HepG2 (cell line): ENCODE data around the gene API5. TPM values are rescaled to one million over a fixed set of nuclear protein-coding genes. Genes with fewer than 3 reads are reported as not detected.
A peak's percentile ranks its signal among the peaks of the same experiment; 100 is the strongest.

ENCODE experiments used
- ATAD3A ChIP-seq: sonication (generic); formaldehyde crosslinking; IDR thresholded peaks from 2 replicates; pipeline ENCODE4 v1.4.0; 2020; ENCODE audit warnings: missing genetic modification reagents
- CSRNP1 ChIP-seq: sonication (generic); formaldehyde crosslinking; IDR thresholded peaks from 2 replicates; pipeline ENCODE4 v1.8.1; 2023; ENCODE audit warnings: mild to moderate bottlenecking, missing genetic modification reagents
- ELF3 ChIP-seq: IDR thresholded peaks from 2 replicates; pipeline ENCODE4 v1.6.1; 2016; ENCODE audit warnings: missing genetic modification reagents, missing compliant biosample characterization
- ETV6 ChIP-seq: sonication (generic); formaldehyde crosslinking; conservative IDR thresholded peaks from 2 replicates; pipeline ENCODE4 v1.4.0; 2020; ENCODE audit warnings: missing genetic modification reagents
- FLYWCH1 ChIP-seq: sonication (generic); formaldehyde crosslinking; IDR thresholded peaks from 2 replicates; pipeline ENCODE4 v1.8.1; 2023; ENCODE audit warnings: mild to moderate bottlenecking, missing genetic modification reagents
- FOSL1 ChIP-seq: sonication (generic); formaldehyde crosslinking; IDR thresholded peaks from 2 replicates; pipeline ENCODE4 v1.9.0; 2021; ENCODE audit warnings: missing genetic modification reagents, borderline replicate concordance
- HIVEP1 ChIP-seq: sonication (generic); formaldehyde crosslinking; IDR thresholded peaks from 2 replicates; pipeline ENCODE4 v1.4.0; 2020; ENCODE audit warnings: mild to moderate bottlenecking, missing genetic modification reagents
- HOXD1 ChIP-seq: sonication (generic); formaldehyde crosslinking; IDR thresholded peaks from 2 replicates; pipeline ENCODE4 v1.5.0; 2020; ENCODE audit warnings: missing genetic modification reagents
- IKZF1 ChIP-seq: fragments of 450-650 bp; IDR thresholded peaks from 2 replicates; pipeline ENCODE4 v1.7.1; 2016
- KDM1A ChIP-seq: IDR thresholded peaks from 2 replicates; pipeline ENCODE4 v1.6.1; 2016; ENCODE audit warnings: missing compliant biosample characterization
- KDM5B ChIP-seq: sonication (generic); formaldehyde crosslinking; IDR thresholded peaks from 2 replicates; pipeline ENCODE4 v1.4.0; 2020; ENCODE audit warnings: missing genetic modification reagents, mild to moderate bottlenecking, borderline replicate concordance
- MAFG ChIP-seq: sonication (generic); formaldehyde crosslinking; IDR thresholded peaks from 2 replicates; pipeline ENCODE4 v1.5.1; 2020; ENCODE audit warnings: mild to moderate bottlenecking, missing genetic modification reagents
- MTA3 ChIP-seq: sonication (generic); formaldehyde crosslinking; IDR thresholded peaks from 2 replicates; pipeline ENCODE4 v1.4.0; 2020; ENCODE audit warnings: missing genetic modification reagents
- NR2C2 ChIP-seq: sonication (generic); formaldehyde crosslinking; IDR thresholded peaks from 2 replicates; pipeline ENCODE4 v1.4.0; 2020; ENCODE audit warnings: missing genetic modification reagents, mild to moderate bottlenecking, moderate library complexity, borderline replicate concordance
- PAXIP1 ChIP-seq: sonication (generic); formaldehyde crosslinking; conservative IDR thresholded peaks from 2 replicates; pipeline ENCODE4 v1.4.0; 2020; ENCODE audit warnings: mild to moderate bottlenecking, missing genetic modification reagents, moderate library complexity
- ZBTB33 ChIP-seq: sonication (generic); formaldehyde crosslinking; IDR thresholded peaks from 2 replicates; pipeline ENCODE4 v1.4.0; 2020; ENCODE audit warnings: missing genetic modification reagents
- ZBTB37 ChIP-seq: sonication (generic); formaldehyde crosslinking; IDR thresholded peaks from 2 replicates; pipeline ENCODE4 v1.4.0; 2020; ENCODE audit warnings: mild to moderate bottlenecking, missing genetic modification reagents
- ZGPAT ChIP-seq: IDR thresholded peaks from 2 replicates; pipeline ENCODE4 v1.6.1; 2016; ENCODE audit warnings: mild to moderate bottlenecking
- ZKSCAN1 ChIP-seq: fragments of 150-350 bp; IDR thresholded peaks from 2 replicates; pipeline ENCODE4 v1.6.1; 2014; ENCODE audit warnings: low read length
- ZNF296 ChIP-seq: sonication (generic); formaldehyde crosslinking; conservative IDR thresholded peaks from 2 replicates; pipeline ENCODE4 v1.5.0; 2020; ENCODE audit warnings: mild to moderate bottlenecking, missing genetic modification reagents
- ZNF441 ChIP-seq: sonication (generic); formaldehyde crosslinking; IDR thresholded peaks from 2 replicates; pipeline ENCODE4 v1.7.0; 2021; ENCODE audit warnings: missing genetic modification reagents, borderline replicate concordance
- ZNF672 ChIP-seq: sonication (generic); formaldehyde crosslinking; IDR thresholded peaks from 2 replicates; pipeline ENCODE4 v1.8.1; 2022; ENCODE audit warnings: missing genetic modification reagents
- polyA plus RNA-seq, 8 experiments: library from polyadenylated mRNA; depleted of rRNA in 3 of 8; stranded (reverse) in 7 of 8; unstranded in 1 of 8; fragments of >200 nt; fragmentation: Illumina TruSeq in 4 of 8; extraction: Trizol in 4 of 8; gene quantifications; 2 replicates each; pipeline versions ENCODE4 v1.2.1 to v1.2.3, GENCODE V29; 2011 to 2016; ENCODE audit warnings: low read depth in 4 of 8, missing spikeins in 1 of 8, mixed read lengths in 1 of 8; ENCODE audit not compliant: insufficient read depth in 1 of 8
- total RNA-seq, 5 experiments: library from RNA; depleted of rRNA; stranded (reverse); fragments of >200 nt; fragmentation: Illumina TruSeq; extraction: Trizol; gene quantifications; 2 replicates each; pipeline ENCODE4 v1.2.3, GENCODE V29; 2016; ENCODE audit warnings: low read depth in 1 of 5

Gene API5
- total and polyA plus RNA-seq, 2 of the 13 experiments (the other 11 are each of a cell fraction or from before 2014, with no cell fraction given), result 21.6 to 59.0 TPM

GRCh38 chr11:43358801-43359421 is 47.1 kb downstream of the API5 start, which contains the start of gene TTC17 (continued):
- TF ChIP-seq ZBTB33 (CRISPR knock-in tag), result no peak
- TF ChIP-seq MTA3, result no peak
- TF ChIP-seq ZGPAT (CRISPR knock-in tag), result peak; percentile 93; the same call in 1 of the 2 replicates
- peak; percentile 83 for TF ChIP-seq ELF3 (CRISPR knock-in tag)
- no peak for TF ChIP-seq FLYWCH1 (CRISPR knock-in tag)
- no peak for TF ChIP-seq IKZF1
- TF ChIP-seq HOXD1 (CRISPR knock-in tag), result peak; percentile 69
- no peak for TF ChIP-seq ATAD3A
- TF ChIP-seq ZNF296 (CRISPR knock-in tag), result no peak; the same call in 1 of the 2 replicates
- peak; percentile 99 for TF ChIP-seq NR2C2 (CRISPR knock-in tag)
- peak; percentile 36; the same call in 1 of the 2 replicates for TF ChIP-seq ZNF441 (CRISPR knock-in tag)
- no peak for TF ChIP-seq FOSL1 (CRISPR knock-in tag)
- TF ChIP-seq ETV6 (CRISPR knock-in tag), result no peak
- no peak for TF ChIP-seq ZBTB37
- TF ChIP-seq PAXIP1, result peak; percentile 56
- no peak for TF ChIP-seq KDM1A (CRISPR knock-in tag)
- peak; percentile 95 for TF ChIP-seq KDM5B (CRISPR knock-in tag)
- TF ChIP-seq CSRNP1 (CRISPR knock-in tag), result peak; percentile 37; the same call in 1 of the 2 replicates
- TF ChIP-seq ZKSCAN1, result no peak
- TF ChIP-seq ZNF672 (CRISPR knock-in tag), result no peak
- TF ChIP-seq MAFG (CRISPR knock-in tag), result no peak
- peak; percentile 95 for TF ChIP-seq HIVEP1 (CRISPR knock-in tag)
